Upper lobe of left lung (tissue), 6 donors: ENCODE results near the gene RAF1. TPM values are rescaled to one million over a fixed set of nuclear protein-coding genes. Genes with fewer than 3 reads are reported as not detected.

Source experiments
- ATAC-seq, 2 donors: fragments of 200-7000 bp; cut with Tn5 transposase; one replicate each; pipeline ENCODE4 v1.9.1; 2022; ENCODE audit warnings: mild to moderate bottlenecking in 2 of 2, moderate library complexity in 2 of 2; ENCODE audit not compliant: low FRiP score in 2 of 2
- DNase-seq, 2 donors: peaks; one replicate each; pipeline ENCODE4 v3.0.0-alpha.2; 2019 to 2020
- H3K27ac ChIP-seq, 4 donors: fragments of 200-600 bp; sonication (generic); one replicate each; pipeline ENCODE4 v1.5.1; 2016 to 2019
- H3K27me3 ChIP-seq, 4 donors: fragments of 200-600 bp; sonication (generic); one replicate each; pipeline ENCODE4 v1.5.1; 2017 to 2019
- H3K36me3 ChIP-seq, 4 donors: fragments of 200-600 bp; sonication (generic); one replicate each; pipeline ENCODE4 v1.5.1; 2016 to 2019
- H3K4me1 ChIP-seq, 4 donors: fragments of 200-600 bp; sonication (generic); one replicate each; pipeline ENCODE4 v1.5.1; 2018 to 2019
- H3K4me3 ChIP-seq, 4 donors: fragments of 200-600 bp; sonication (generic); one replicate each; pipeline ENCODE4 v1.5.1; 2017 to 2019; ENCODE audit warnings: mild to moderate bottlenecking in 2 of 4, moderate library complexity in 1 of 4
- H3K9me3 ChIP-seq, 4 donors: fragments of 200-600 bp; sonication (generic); one replicate each; pipeline ENCODE4 v1.5.1; 2018 to 2019
- CTCF ChIP-seq, 6 experiments: fragments of 450-650 bp in 4 of 6; fragments of 200-600 bp in 2 of 6; sonication (generic) in 2 of 6; IDR thresholded peaks; one replicate each; pipeline ENCODE4 v1.5.1; 2016 to 2019; ENCODE audit warnings: antibody characterized with exemption in 6 of 6
- EP300 ChIP-seq, 4 donors: sonication (generic); formaldehyde crosslinking; IDR thresholded peaks; one replicate each; pipeline ENCODE4 v1.5.1; 2017; ENCODE audit warnings: antibody characterized with exemption in 4 of 4, control low read depth in 2 of 4
- POLR2A ChIP-seq, 4 donors: fragments of 450-650 bp; IDR thresholded peaks; one replicate each; pipeline ENCODE4 v1.5.1; 2016 to 2017; ENCODE audit warnings: antibody characterized with exemption in 4 of 4, mild to moderate bottlenecking in 2 of 4
- POLR2AphosphoS5 ChIP-seq, 2 donors: sonication (generic); formaldehyde crosslinking; IDR thresholded peaks; one replicate each; pipeline ENCODE4 v1.5.1; 2017; ENCODE audit warnings: antibody characterized with exemption in 2 of 2
- WGBS, 2 donors: methylation state at CpG; one replicate each; pipeline ENCODE4 v1.1.5; 2017 to 2018; 5-methylcytosine and 5-hydroxymethylcytosine counted together
- total RNA-seq, 6 donors: library from RNA; depleted of rRNA in 4 of 6; stranded (reverse); fragments of >200 nt in 4 of 6; gene quantifications; one replicate each; pipeline versions ENCODE4 v1.1.0 to v1.2.1, GENCODE V29; 2016 to 2021
- donor health status: DM: no; HTN: no; CAD: no; lungs with moderate emphysema.
- donor health status: DM: no; HTN: yes; CAD: no; lungs with severe emphysema.

Gene RAF1
- total RNA-seq, 6 donors from 2014 or later = 78.7 to 195 (median 110) TPM

- TF ChIP-seq CTCF (IDR thresholded peaks at IDR 0.05) = no peak
- no peak for TF ChIP-seq POLR2AphosphoS5 (IDR thresholded peaks at IDR 0.05)
- TF ChIP-seq POLR2A (IDR thresholded peaks at IDR 0.05) = no peak
- Histone ChIP-seq H3K4me1 (peaks cover 20 to 35% (median 25%) of the 10 kb centered on the region in 4 donors), H3K36me3 (peaks cover under 1 to 15% (median 10%) of the 10 kb centered on the region in 4 donors), H3K27ac (no peak overlapping the region), H3K27me3 (no peaks in the 10 kb centered on the region), H3K4me3 (no peak overlapping the region), H3K9me3 (no peaks in the 10 kb centered on the region)
- WGBS, 2 donors = 66 to 76% methylated on average over 4 of the region's 4 CpGs
- no peak for ATAC-seq
- no peak for DNase-seq
Observed at GRCh38 chr3:12622335-12622734, 41.6 kb downstream of the RAF1 start.

GRCh38 chr3:12620729-12621128 is 43.2 kb downstream of the RAF1 start:
- ATAC-seq (no peak), DNase-seq (no peak)
- H3K9me3 ChIP-seq = no peaks in the 10 kb centered on the region
- no peak for TF ChIP-seq POLR2A (IDR thresholded peaks at IDR 0.05)
- TF ChIP-seq EP300 (IDR thresholded peaks at IDR 0.05) = no peak
- no peak for TF ChIP-seq POLR2AphosphoS5 (IDR thresholded peaks at IDR 0.05)
- no peak for TF ChIP-seq CTCF (IDR thresholded peaks at IDR 0.05)
- peaks cover 11 to 26% (median 19%) of the 10 kb centered on the region in 4 donors for H3K4me1 ChIP-seq
- no peaks in the 10 kb centered on the region for H3K27me3 ChIP-seq
- peaks cover 6 to 30% (median 23%) of the 10 kb centered on the region in 4 donors for H3K36me3 ChIP-seq
- no peak overlapping the region for H3K4me3 ChIP-seq
- H3K27ac ChIP-seq = no peak overlapping the region

GRCh38 chr3:12620305-12620704 is 43.6 kb downstream of the RAF1 start:
- Histone ChIP-seq H3K36me3 (peaks cover 6 to 34% (median 27%) of the 10 kb centered on the region in 4 donors), H3K4me3 (no peak overlapping the region), H3K27me3 (no peaks in the 10 kb centered on the region), H3K27ac (no peak overlapping the region), H3K9me3 (no peaks in the 10 kb centered on the region), H3K4me1 (peaks cover 11 to 21% (median 15%) of the 10 kb centered on the region in 4 donors)
- ATAC-seq = no peak
- no peak for DNase-seq
- no peak for TF ChIP-seq POLR2AphosphoS5 (IDR thresholded peaks at IDR 0.05)
- WGBS, 2 donors = 94 to 97% methylated on average over 6 of the region's 6 CpGs

- Histone ChIP-seq H3K27ac (no peak overlapping the region), H3K4me3 (no peak overlapping the region), H3K9me3 (no peaks in the 10 kb centered on the region), H3K27me3 (no peaks in the 10 kb centered on the region), H3K36me3 (peaks cover 6 to 50% (median 30%) of the 10 kb centered on the region in 4 donors), H3K4me1 (peaks cover 5 to 11% (median 9%) of the 10 kb centered on the region in 4 donors)
- no peak for TF ChIP-seq POLR2A (IDR thresholded peaks at IDR 0.05)
- TF ChIP-seq CTCF (IDR thresholded peaks at IDR 0.05) = no peak
- TF ChIP-seq POLR2AphosphoS5 (IDR thresholded peaks at IDR 0.05) = no peak
- TF ChIP-seq EP300 (IDR thresholded peaks at IDR 0.05) = no peak
- WGBS, 2 donors = 93 to 94% methylated on average over 6 of the region's 6 CpGs
- DNase-seq (no peak), ATAC-seq (no peak)
Observed at GRCh38 chr3:12618426-12618825, 45.5 kb downstream of the RAF1 start.

GRCh38 chr3:12615266-12615665 is 48.7 kb downstream of the RAF1 start:
- WGBS, 2 donors = 90 to 96% methylated on average over 4 of the region's 4 CpGs
- Histone ChIP-seq H3K4me3 (no peak overlapping the region), H3K9me3 (no peaks in the 10 kb centered on the region), H3K27ac (no peak overlapping the region), H3K27me3 (no peaks in the 10 kb centered on the region), H3K4me1 (peaks cover 0 to 5% (median under 1%) of the 10 kb centered on the region in 4 donors), H3K36me3 (peaks cover 6 to 74% (median 40%) of the 10 kb centered on the region in 4 donors)
- no peak for ATAC-seq
- TF ChIP-seq POLR2AphosphoS5 (IDR thresholded peaks at IDR 0.05) (no peak), POLR2A (IDR thresholded peaks at IDR 0.05) (no peak), EP300 (IDR thresholded peaks at IDR 0.05) (no peak), CTCF (IDR thresholded peaks at IDR 0.05) (no peak)
- DNase-seq = no peak
